OCI-LY3 (cell line): ENCODE measurements around the gene PNN.
"Not testable (repeated sequence)": the region's sequence is repeated elsewhere in the genome, so short reads cannot be mapped to it uniquely, and the experiment has no call there.

Source experiments
- H2AFZ ChIP-seq: fragments of 200-600, 300-600 bp; shearing (Covaris generic); 2 replicates; pipeline ENCODE4 v1.6.0; 2014; ENCODE audit warnings: antibody characterized with exemption, low read depth, low read length
- H3K27ac ChIP-seq: fragments of 200-600, 300-600 bp; sonication (generic); 2 replicates; pipeline ENCODE4 v1.5.1; 2014; ENCODE audit warnings: mild to moderate bottlenecking, low read length, moderate library complexity, mixed read lengths
- H3K27me3 ChIP-seq: fragments of 200-600, 300-600 bp; sonication (generic); 2 replicates; pipeline ENCODE4 v1.6.1; 2014; ENCODE audit warnings: low read depth, low read length, mixed read lengths
- H3K36me3 ChIP-seq: fragments of 200-600, 300-600 bp; sonication (generic); replicated peaks from 2 replicates; pipeline ENCODE3; 2014; ENCODE audit warnings: low read depth, low read length, mixed read lengths
- H3K4me1 ChIP-seq: fragments of 300-600, 200-600 bp; sonication (generic); 2 replicates; pipeline ENCODE4 v1.6.1; 2014; ENCODE audit warnings: low read length, mixed read lengths
- H3K4me2 ChIP-seq: fragments of 200-600, 300-600 bp; sonication (generic); 2 replicates; pipeline ENCODE4 v1.6.1; 2014; ENCODE audit warnings: low read length, mixed read lengths
- H3K4me3 ChIP-seq: fragments of 300-600, 200-600 bp; sonication (generic); 2 replicates; pipeline ENCODE4 v1.5.1; 2014; ENCODE audit warnings: antibody characterized with exemption, mild to moderate bottlenecking, low read length, moderate library complexity
- H3K79me2 ChIP-seq: fragments of 300-600, 200-600 bp; shearing (Covaris generic); 2 replicates; pipeline ENCODE4 v1.6.1; 2014; ENCODE audit warnings: mild to moderate bottlenecking, low read length, mixed read lengths
- H3K9ac ChIP-seq: fragments of 300-600, 200-600 bp; shearing (Covaris generic); 2 replicates; pipeline ENCODE4 v1.6.0; 2014; ENCODE audit warnings: mild to moderate bottlenecking, low read length, moderate library complexity
- H3K9me3 ChIP-seq: fragments of 200-600, 300-600 bp; shearing (Covaris generic); 2 replicates; pipeline ENCODE4 v1.6.1; 2014; ENCODE audit warnings: low read length, mixed read lengths; ENCODE audit not compliant: insufficient read depth
- H4K20me1 ChIP-seq: fragments of 200-600, 300-600 bp; sonication (generic); 2 replicates; pipeline ENCODE4 v1.6.1; 2016; ENCODE audit warnings: low read length, mixed read lengths; ENCODE audit not compliant: insufficient read depth
- CTCF ChIP-seq: fragments of 200-600, 300-600 bp; sonication (generic); IDR thresholded peaks from 2 replicates; pipeline ENCODE4 v1.5.1; 2014; ENCODE audit warnings: antibody characterized with exemption, low read length, low read depth
- EZH2phosphoT487 ChIP-seq: fragments of 200-600 bp; shearing (Covaris generic); IDR thresholded peaks from 2 replicates; pipeline ENCODE4 v1.6.1; 2018; ENCODE audit warnings: antibody characterized with exemption, mixed run types, low read depth

PNN gene

GRCh38 chr14:39219075-39219499 is 44.0 kb downstream of the PNN start:
- Histone ChIP-seq H3K79me2 (no peaks in the 10 kb centered on the region), H3K9ac (no peak overlapping the region), H4K20me1 (no peaks in the 10 kb centered on the region), H3K36me3 (no peaks in the 10 kb centered on the region), H3K4me3 (no peak overlapping the region), H2AFZ (no peak overlapping the region), H3K4me2 (no peak overlapping the region), H3K27ac (no peak overlapping the region), H3K9me3 (no peaks in the 10 kb centered on the region), H3K27me3 (no peaks in the 10 kb centered on the region), H3K4me1 (no peaks in the 10 kb centered on the region; the same call in 1 of the 2 replicates)
- TF ChIP-seq EZH2phosphoT487 (no peak), CTCF (no peak)

GRCh38 chr14:39220473-39220872 is 45.4 kb downstream of the PNN start:
- not testable (repeated sequence) for H3K9ac ChIP-seq, H3K4me2 ChIP-seq, H3K36me3 ChIP-seq, H3K27me3 ChIP-seq, H3K9me3 ChIP-seq, H2AFZ ChIP-seq, H3K27ac ChIP-seq, H3K4me1 ChIP-seq, H3K4me3 ChIP-seq, H3K79me2 ChIP-seq, H4K20me1 ChIP-seq

DNA sequence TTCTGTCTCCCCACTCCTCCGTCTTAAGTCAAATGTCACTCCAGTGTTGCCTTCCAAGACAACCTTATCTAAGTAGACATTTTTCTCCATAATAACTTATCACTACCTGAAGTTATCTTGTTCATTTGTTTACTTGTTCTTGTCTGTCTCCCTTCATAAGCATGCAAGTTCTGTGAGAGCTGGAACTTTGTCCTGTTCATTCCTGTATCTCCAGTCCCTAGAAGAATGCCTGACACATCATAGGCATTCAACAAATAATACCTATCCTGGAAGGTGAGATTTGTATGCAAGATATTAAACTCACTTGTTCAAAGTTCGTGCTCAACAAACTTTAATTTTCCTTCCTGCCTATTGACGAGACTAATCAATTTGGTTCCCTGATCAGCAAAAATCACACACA is 53.0 kb downstream of the PNN start:
- Histone ChIP-seq H3K9me3 (no peaks in the 10 kb centered on the region), H3K36me3 (no peaks in the 10 kb centered on the region), H2AFZ (no peak overlapping the region), H3K4me2 (no peak overlapping the region), H3K4me1 (peaks cover 3% of the 10 kb centered on the region; the same call in 1 of the 2 replicates), H3K27ac (no peak overlapping the region), H4K20me1 (no peaks in the 10 kb centered on the region), H3K79me2 (no peaks in the 10 kb centered on the region), H3K9ac (no peak overlapping the region), H3K27me3 (no peaks in the 10 kb centered on the region), H3K4me3 (no peak overlapping the region)
- no peak for TF ChIP-seq EZH2phosphoT487
- no peak for TF ChIP-seq CTCF

DNA sequence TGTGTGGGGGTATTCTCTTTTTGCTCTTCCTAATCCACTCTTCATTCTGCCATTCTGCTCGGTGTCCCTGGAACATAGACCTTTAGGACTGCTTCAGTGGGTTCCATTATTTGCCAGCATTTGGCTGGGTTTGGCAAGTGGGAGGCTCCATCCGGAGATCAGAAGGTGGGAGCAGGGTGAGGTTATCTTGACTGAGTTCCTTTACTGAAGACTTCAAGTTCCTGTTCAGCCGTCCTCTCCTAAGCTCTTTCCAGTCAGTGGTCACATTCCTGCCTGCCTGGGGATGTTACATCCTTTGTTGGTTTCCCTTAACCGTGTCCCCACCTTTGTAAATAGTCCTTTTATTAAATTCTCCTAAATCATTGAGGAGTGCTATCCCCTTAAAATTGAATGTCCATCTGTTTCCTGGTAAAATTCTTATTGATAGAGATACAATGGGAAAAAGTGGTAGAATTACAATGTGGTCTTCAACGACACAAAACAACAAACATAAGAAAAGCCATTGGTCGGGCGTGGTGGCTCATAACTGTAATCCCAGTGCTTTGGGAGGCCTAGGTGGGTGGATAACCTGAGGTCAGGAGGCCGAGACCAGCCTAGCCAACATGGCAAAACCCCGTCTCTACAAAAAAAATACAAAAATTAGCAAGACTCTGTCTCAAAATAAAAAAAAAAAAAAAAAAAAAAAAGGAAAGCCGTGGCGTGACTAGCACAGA is 53.6 kb downstream of the PNN start:
- Histone ChIP-seq H2AFZ (no peak overlapping the region), H3K36me3 (no peaks in the 10 kb centered on the region), H4K20me1 (no peaks in the 10 kb centered on the region), H3K4me3 (no peak overlapping the region), H3K9me3 (no peaks in the 10 kb centered on the region), H3K79me2 (no peaks in the 10 kb centered on the region), H3K4me2 (no peak overlapping the region), H3K9ac (no peak overlapping the region), H3K27ac (no peak overlapping the region), H3K27me3 (no peaks in the 10 kb centered on the region), H3K4me1 (peaks cover 4% of the 10 kb centered on the region; the same call in 1 of the 2 replicates)
- no peak for TF ChIP-seq EZH2phosphoT487

DNA sequence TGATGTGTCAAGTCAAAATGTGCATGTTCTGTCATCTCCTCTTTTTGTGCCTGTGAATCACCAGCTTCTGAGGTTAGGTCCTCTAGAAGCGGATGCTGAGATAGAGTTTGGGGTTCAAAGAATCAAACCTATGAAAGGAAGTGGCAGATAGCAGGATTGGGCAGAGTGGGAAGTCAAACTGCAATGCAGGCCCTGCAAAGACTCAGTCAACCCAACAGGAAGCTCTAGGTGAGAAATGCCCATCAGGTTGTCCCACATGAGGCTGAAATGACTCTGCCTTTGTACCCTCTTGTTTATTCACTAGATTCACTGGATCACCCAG is 54.1 kb downstream of the PNN start:
- no peak overlapping the region for H3K9ac ChIP-seq
- H3K27ac ChIP-seq, result no peak overlapping the region
- no peak overlapping the region for H3K4me2 ChIP-seq
- no peaks in the 10 kb centered on the region for H3K9me3 ChIP-seq
- H3K4me1 ChIP-seq, result peaks cover 7% of the 10 kb centered on the region; the same call in 1 of the 2 replicates
- no peaks in the 10 kb centered on the region for H3K36me3 ChIP-seq
- no peaks in the 10 kb centered on the region for H4K20me1 ChIP-seq
- no peaks in the 10 kb centered on the region for H3K27me3 ChIP-seq
- no peak overlapping the region for H3K4me3 ChIP-seq
- no peaks in the 10 kb centered on the region for H3K79me2 ChIP-seq
- no peak overlapping the region for H2AFZ ChIP-seq
- TF ChIP-seq CTCF (no peak), EZH2phosphoT487 (no peak)
